Smooth muscle cell (in vitro differentiated cells): ENCODE measurements around the gene ACIN1. TPM values are rescaled to one million over a fixed set of nuclear protein-coding genes. Genes with fewer than 3 reads are reported as not detected.

Source experiments
- DNase-seq: peaks from one replicate; lab custom pipeline; 2025; ENCODE audit not compliant: unreplicated experiment; lab: John Stamatoyannopoulos, UW
- H2AFZ ChIP-seq: fragments of 200-600 bp; sonication (generic); 2 replicates; pipeline ENCODE4 v1.6.0; 2016; ENCODE audit warnings: antibody characterized with exemption, low read depth, mild to moderate bottlenecking
- H3F3A ChIP-seq: fragments of 200-600 bp; sonication (generic); 2 replicates; pipeline ENCODE4 v1.6.0; 2017; ENCODE audit warnings: antibody characterized with exemption, low read depth
- H3K27ac ChIP-seq: fragments of 200-600 bp; sonication (generic); 2 replicates; pipeline ENCODE4 v1.5.1; 2016; ENCODE audit warnings: low read depth, mild to moderate bottlenecking
- H3K27me3 ChIP-seq: fragments of 200-600 bp; sonication (generic); 2 replicates; pipeline ENCODE4 v1.6.1; 2016; ENCODE audit warnings: low read depth, mild to moderate bottlenecking
- H3K36me3 ChIP-seq: fragments of 200-600 bp; sonication (generic); 2 replicates; pipeline ENCODE4 v1.5.1; 2016; ENCODE audit warnings: low read depth
- H3K4me1 ChIP-seq: fragments of 200-600 bp; sonication (generic); 2 replicates; pipeline ENCODE4 v1.5.1; 2016; ENCODE audit warnings: low read depth
- H3K4me2 ChIP-seq: fragments of 200-600 bp; sonication (generic); 2 replicates; pipeline ENCODE4 v1.6.0; 2016; ENCODE audit warnings: mild to moderate bottlenecking
- H3K4me3 ChIP-seq: fragments of 200-600 bp; sonication (generic); 2 replicates; pipeline ENCODE4 v1.5.1; 2016; ENCODE audit warnings: mild to moderate bottlenecking
- H3K79me2 ChIP-seq: fragments of 200-600 bp; sonication (generic); 2 replicates; pipeline ENCODE4 v1.6.0; 2016; ENCODE audit warnings: low read depth, mild to moderate bottlenecking
- H3K9ac ChIP-seq: fragments of 200-600 bp; sonication (generic); 2 replicates; pipeline ENCODE4 v1.6.0; 2016; ENCODE audit warnings: low read depth
- H3K9me3 ChIP-seq: fragments of 200-600 bp; sonication (generic); replicated peaks from 2 replicates; pipeline ENCODE4 v1.5.1; 2016; ENCODE audit warnings: low read depth
- H4K20me1 ChIP-seq: fragments of 200-600 bp; sonication (generic); 2 replicates; pipeline ENCODE4 v1.6.0; 2016; ENCODE audit warnings: low read depth
- WGBS: methylation state at CpG from one replicate; pipeline ENCODE4 v1.1.7; 2016; ENCODE audit warnings: low lambda C conversion rate; 5-methylcytosine and 5-hydroxymethylcytosine counted together
- polyA plus RNA-seq: library from polyadenylated mRNA; unstranded; fragments of >200 nt; fragmentation: Nextera tagmentation; extraction: Ambion mirVana; gene quantifications from 2 replicates; pipeline ENCODE4 v1.2.1, GENCODE V29; 2016
- total RNA-seq: library from RNA; depleted of rRNA; stranded (reverse); fragments of >200 nt; gene quantifications from 2 replicates; pipeline ENCODE4 v1.2.3, GENCODE V29; 2014
- TF ChIP-seq, protein P1 (sequence below): fragments of 200-600 bp; sonication (generic); IDR thresholded peaks from 2 replicates; pipeline ENCODE4 v1.5.1; 2017; ENCODE audit warnings: borderline replicate concordance, mild to moderate bottlenecking, antibody characterized with exemption; ENCODE audit not compliant: insufficient read depth, poor library complexity, severe bottlenecking

ACIN1 gene
- total and polyA plus RNA-seq, 2 experiments from 2014 or later = 33.7 to 64.5 TPM

DNA sequence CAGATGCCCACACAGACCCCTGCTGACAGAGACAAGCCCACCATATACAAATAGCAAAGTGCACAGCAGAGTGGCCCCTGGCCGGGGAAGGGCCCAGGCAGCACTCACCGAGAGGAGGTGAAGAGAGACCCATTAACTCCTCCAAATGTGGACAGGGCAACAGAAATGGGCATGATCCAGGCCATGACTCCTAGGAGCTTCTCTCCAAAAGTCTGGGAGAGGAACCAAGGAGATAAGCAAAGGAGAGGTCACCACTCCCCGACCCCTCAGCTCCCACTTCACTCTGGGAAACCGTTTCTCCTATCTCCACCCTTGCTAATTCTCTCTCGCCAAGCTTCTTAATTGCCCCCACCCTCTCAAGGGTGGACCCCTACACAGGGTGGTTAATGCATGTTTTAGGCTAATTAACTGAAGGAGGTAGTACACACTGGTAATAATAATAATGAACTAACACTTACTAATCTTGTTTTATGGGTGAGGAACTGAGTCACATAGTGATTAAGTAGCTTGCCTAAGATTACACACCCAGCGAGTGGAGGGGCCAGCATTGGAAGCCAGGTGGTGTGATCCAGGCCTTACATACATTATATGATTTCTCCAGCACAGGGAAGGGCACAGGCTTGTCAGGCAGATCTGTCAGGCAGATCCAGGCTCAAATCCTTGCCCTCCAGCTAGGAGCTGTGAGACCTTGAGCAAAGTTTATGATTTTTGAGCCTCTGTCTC is 43.0 kb upstream of the ACIN1 start:
- H4K20me1 ChIP-seq = no peaks in the 10 kb centered on the region
- WGBS = 68% methylated on average over 6 of the region's 6 CpGs
- H3K9ac ChIP-seq = no peak overlapping the region
- no peaks in the 10 kb centered on the region for H3K9me3 ChIP-seq
- no peaks in the 10 kb centered on the region for H3F3A ChIP-seq
- DNase-seq = no peak
- H2AFZ ChIP-seq = no peak overlapping the region
- TF ChIP-seq, protein P1, sequence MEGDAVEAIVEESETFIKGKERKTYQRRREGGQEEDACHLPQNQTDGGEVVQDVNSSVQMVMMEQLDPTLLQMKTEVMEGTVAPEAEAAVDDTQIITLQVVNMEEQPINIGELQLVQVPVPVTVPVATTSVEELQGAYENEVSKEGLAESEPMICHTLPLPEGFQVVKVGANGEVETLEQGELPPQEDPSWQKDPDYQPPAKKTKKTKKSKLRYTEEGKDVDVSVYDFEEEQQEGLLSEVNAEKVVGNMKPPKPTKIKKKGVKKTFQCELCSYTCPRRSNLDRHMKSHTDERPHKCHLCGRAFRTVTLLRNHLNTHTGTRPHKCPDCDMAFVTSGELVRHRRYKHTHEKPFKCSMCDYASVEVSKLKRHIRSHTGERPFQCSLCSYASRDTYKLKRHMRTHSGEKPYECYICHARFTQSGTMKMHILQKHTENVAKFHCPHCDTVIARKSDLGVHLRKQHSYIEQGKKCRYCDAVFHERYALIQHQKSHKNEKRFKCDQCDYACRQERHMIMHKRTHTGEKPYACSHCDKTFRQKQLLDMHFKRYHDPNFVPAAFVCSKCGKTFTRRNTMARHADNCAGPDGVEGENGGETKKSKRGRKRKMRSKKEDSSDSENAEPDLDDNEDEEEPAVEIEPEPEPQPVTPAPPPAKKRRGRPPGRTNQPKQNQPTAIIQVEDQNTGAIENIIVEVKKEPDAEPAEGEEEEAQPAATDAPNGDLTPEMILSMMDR = no peak
- H3K4me1 ChIP-seq = no peaks in the 10 kb centered on the region
- no peak overlapping the region for H3K4me3 ChIP-seq
- no peaks in the 10 kb centered on the region for H3K79me2 ChIP-seq
- H3K27ac ChIP-seq = no peak overlapping the region
- H3K36me3 ChIP-seq = no peaks in the 10 kb centered on the region
- H3K4me2 ChIP-seq = peak overlapping the region; percentile 12
- H3K27me3 ChIP-seq = no peaks in the 10 kb centered on the region

DNA sequence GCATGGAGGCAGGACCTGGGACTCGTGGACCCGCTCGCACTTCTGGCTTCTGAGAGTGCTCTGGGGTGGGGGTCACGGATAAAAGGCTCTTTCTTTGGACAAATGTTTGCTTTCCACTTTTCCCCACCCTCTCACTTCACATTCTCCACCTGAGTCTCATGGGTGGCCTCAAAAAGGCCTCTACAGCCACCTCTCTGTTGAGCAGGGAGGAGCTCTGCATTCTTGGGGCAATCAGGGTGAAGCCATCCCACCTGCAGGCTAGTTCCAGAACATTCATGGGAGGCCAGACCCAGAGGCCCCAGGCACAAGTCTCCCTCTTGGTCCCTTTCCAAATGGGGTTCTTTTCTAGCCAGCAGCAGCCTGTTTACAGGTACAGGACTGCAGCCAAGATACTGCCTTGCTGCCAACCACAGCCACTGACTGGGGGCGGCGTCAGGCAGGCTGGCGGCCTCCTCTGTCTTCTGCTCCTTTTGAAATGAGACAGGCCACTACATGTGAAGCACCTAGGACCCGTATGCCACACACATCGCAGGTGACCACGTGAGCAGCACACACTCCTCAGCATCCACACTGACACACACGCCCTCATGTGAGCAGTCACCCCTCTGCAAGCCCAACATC is 42.4 kb upstream of the ACIN1 start:
- Histone ChIP-seq H4K20me1 (no peaks in the 10 kb centered on the region), H3K4me1 (no peaks in the 10 kb centered on the region), H3K79me2 (no peaks in the 10 kb centered on the region), H2AFZ (no peak overlapping the region), H3K36me3 (no peaks in the 10 kb centered on the region), H3K27me3 (no peaks in the 10 kb centered on the region), H3K9me3 (no peaks in the 10 kb centered on the region), H3K4me2 (no peak overlapping the region), H3K4me3 (no peak overlapping the region), H3K9ac (no peak overlapping the region), H3K27ac (no peak overlapping the region), H3F3A (no peaks in the 10 kb centered on the region)
- no peak for DNase-seq
- WGBS = 98% methylated on average over 10 of the region's 11 CpGs
- TF ChIP-seq, protein P1 = no peak

DNA sequence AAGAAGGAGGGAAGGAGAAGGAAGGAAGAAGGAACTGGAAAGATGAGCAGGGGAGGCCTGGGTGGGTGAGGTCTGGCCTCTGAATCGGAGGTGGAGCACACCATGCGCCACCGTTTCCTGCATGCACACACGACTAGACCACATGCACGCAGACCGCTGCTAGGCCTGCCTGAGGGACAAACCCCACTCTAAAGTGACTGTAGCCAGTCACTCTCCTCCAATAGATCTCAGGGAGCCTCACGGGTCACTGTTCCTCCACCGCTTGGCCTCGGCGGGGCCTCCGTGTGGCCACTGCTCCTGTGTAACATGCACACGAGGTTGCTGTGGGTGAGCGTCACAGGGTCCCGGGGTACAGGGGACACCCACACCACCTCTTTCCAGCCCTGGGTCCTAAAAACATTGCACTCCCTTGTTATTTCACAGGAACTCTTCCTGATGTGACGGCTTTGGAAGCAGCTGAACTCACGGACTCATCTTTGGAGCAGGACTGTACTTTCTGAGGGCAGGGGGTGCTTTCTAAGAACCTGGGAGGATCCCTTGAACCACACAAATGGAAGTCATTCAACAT is 41.7 kb upstream of the ACIN1 start:
- Histone ChIP-seq H3K4me2 (no peak overlapping the region), H4K20me1 (no peaks in the 10 kb centered on the region), H3F3A (no peaks in the 10 kb centered on the region), H2AFZ (no peak overlapping the region), H3K27me3 (no peaks in the 10 kb centered on the region), H3K27ac (no peak overlapping the region), H3K4me3 (no peak overlapping the region), H3K9ac (no peak overlapping the region), H3K4me1 (no peaks in the 10 kb centered on the region), H3K9me3 (no peaks in the 10 kb centered on the region), H3K79me2 (no peaks in the 10 kb centered on the region), H3K36me3 (no peaks in the 10 kb centered on the region)
- DNase-seq = no peak
- TF ChIP-seq, protein P1 = no peak
- 89% methylated on average over 16 of the region's 16 CpGs for WGBS
